WTC11 (cell line): ENCODE results near the gene FBXO42. TPM values are rescaled to one million over a fixed set of nuclear protein-coding genes. Genes with fewer than 3 reads are reported as not detected.

ENCODE experiments used
- ATAC-seq: fragments of 200-7000 bp; cut with Tn5 transposase; 2 replicates; pipeline ENCODE4 v1.10.0; 2021; ENCODE audit warnings: mild to moderate bottlenecking, moderate library complexity
- CTCF ChIA-PET: fragments of 300-600 bp; sonication (Branson Sonifier 250); formaldehyde crosslinking; loops from one replicate; lab custom pipeline; 2021; ENCODE audit warnings: antibody characterized with exemption; lab: Charles Lee
- POLR2A ChIA-PET: fragments of 350-600 bp; sonication (Branson Sonifier 250); formaldehyde crosslinking; loops from one replicate; lab custom pipeline; 2021; ENCODE audit warnings: antibody characterized with exemption; lab: Charles Lee
- DNase-seq: peaks from one replicate; pipeline ENCODE4 v3.0.0; 2021; ENCODE audit warnings: low spot score
- H3K27ac Mint-ChIP-seq: 2 replicates; pipeline ENCODE4 v1.8.0; 2021; ENCODE audit warnings: mixed read lengths
- H3K27me3 Mint-ChIP-seq: 2 replicates; pipeline ENCODE4 v1.8.0; 2021; ENCODE audit warnings: low read depth, mild to moderate bottlenecking, moderate library complexity, mixed read lengths
- H3K36me3 Mint-ChIP-seq: 2 replicates; pipeline ENCODE4 v1.8.0; 2021; ENCODE audit warnings: mixed read lengths
- H3K4me1 Mint-ChIP-seq: 2 replicates; pipeline ENCODE4 v1.8.0; 2022; ENCODE audit warnings: mixed read lengths
- H3K4me3 Mint-ChIP-seq: 2 replicates; pipeline ENCODE4 v1.8.0; 2021; ENCODE audit warnings: mild to moderate bottlenecking, moderate library complexity, mixed read lengths
- H3K9me3 Mint-ChIP-seq: 2 replicates; pipeline ENCODE4 v1.8.0; 2021; ENCODE audit warnings: mixed read lengths
- CREM ChIP-seq: sonication (generic); formaldehyde crosslinking; IDR thresholded peaks from 2 replicates; pipeline ENCODE4 v1.8.1; 2022; ENCODE audit warnings: mild to moderate bottlenecking, missing genetic modification reagents, moderate library complexity
- EMX1 ChIP-seq: fragments of 250-450 bp; sonication (Bioruptor Pico); IDR thresholded peaks from 2 replicates; pipeline ENCODE4 v1.8.0; 2021; ENCODE audit warnings: mild to moderate bottlenecking
- ETV6 ChIP-seq: sonication (generic); formaldehyde crosslinking; IDR thresholded peaks from 2 replicates; pipeline ENCODE4 v1.8.1; 2022; ENCODE audit warnings: mild to moderate bottlenecking, missing genetic modification reagents
- GRHL2 ChIP-seq: fragments of 250-450 bp; sonication (Bioruptor Pico); IDR thresholded peaks from 2 replicates; pipeline ENCODE4 v1.8.0; 2022; ENCODE audit warnings: mild to moderate bottlenecking, moderate library complexity; ENCODE audit not compliant: insufficient replicate concordance, severe bottlenecking
- KAT7 ChIP-seq: sonication (generic); formaldehyde crosslinking; IDR thresholded peaks from 2 replicates; pipeline ENCODE4 v1.8.1; 2023; ENCODE audit warnings: missing genetic modification reagents, mild to moderate bottlenecking, borderline replicate concordance
- MXD4 ChIP-seq: fragments of 250-450 bp; sonication (Bioruptor Pico); IDR thresholded peaks from 2 replicates; pipeline ENCODE4 v1.8.0; 2021; ENCODE audit warnings: mild to moderate bottlenecking, moderate library complexity, borderline replicate concordance
- MYBL2 ChIP-seq: sonication (generic); formaldehyde crosslinking; IDR thresholded peaks from 2 replicates; pipeline ENCODE4 v1.8.1; 2023; ENCODE audit warnings: mild to moderate bottlenecking, moderate library complexity, missing genetic modification reagents
- NFATC4 ChIP-seq: fragments of 250-450 bp; sonication (Bioruptor Pico); IDR thresholded peaks from 2 replicates; pipeline ENCODE4 v1.9.0; 2021; ENCODE audit warnings: mild to moderate bottlenecking
- NFYB ChIP-seq: sonication (generic); formaldehyde crosslinking; conservative IDR thresholded peaks from 2 replicates; pipeline ENCODE4 v1.8.0; 2022; ENCODE audit warnings: low read depth, missing genetic modification reagents
- NR2C2 ChIP-seq: sonication (generic); formaldehyde crosslinking; IDR thresholded peaks from 2 replicates; pipeline ENCODE4 v1.8.0; 2022; ENCODE audit warnings: mild to moderate bottlenecking, missing genetic modification reagents
- RELA ChIP-seq: sonication (generic); formaldehyde crosslinking; IDR thresholded peaks from 2 replicates; pipeline ENCODE4 v1.8.1; 2022; ENCODE audit warnings: missing genetic modification reagents, mild to moderate bottlenecking, borderline replicate concordance
- ZNF121 ChIP-seq: sonication (generic); formaldehyde crosslinking; IDR thresholded peaks from 2 replicates; pipeline ENCODE4 v1.8.0; 2023; ENCODE audit warnings: missing genetic modification reagents
- total RNA-seq: library from RNA; stranded (reverse); gene quantifications from 3 replicates; pipeline ENCODE4 v1.2.3, GENCODE V29; 2021
- TF ChIP-seq, protein P1 (sequence below): sonication (generic); formaldehyde crosslinking; IDR thresholded peaks from 2 replicates; pipeline ENCODE4 v1.8.1; 2023; ENCODE audit warnings: mild to moderate bottlenecking, missing genetic modification reagents, moderate library complexity
- TF ChIP-seq, protein P2 (sequence below): sonication (generic); formaldehyde crosslinking; IDR thresholded peaks from 2 replicates; pipeline ENCODE4 v1.8.1; 2023; ENCODE audit warnings: mild to moderate bottlenecking, missing genetic modification reagents, borderline replicate concordance
- TF ChIP-seq, protein P3 (sequence below): sonication (generic); formaldehyde crosslinking; conservative IDR thresholded peaks from 2 replicates; pipeline ENCODE4 v1.8.1; 2023; ENCODE audit warnings: mild to moderate bottlenecking, low read depth, missing genetic modification reagents, moderate library complexity
- TF ChIP-seq, protein P4 (sequence below): sonication (generic); formaldehyde crosslinking; IDR thresholded peaks from 2 replicates; pipeline ENCODE4 v1.8.0; 2022; ENCODE audit warnings: missing genetic modification reagents
- TF ChIP-seq, protein P5 (sequence below): sonication (generic); formaldehyde crosslinking; IDR thresholded peaks from 2 replicates; pipeline ENCODE4 v1.8.1; 2022; ENCODE audit warnings: missing genetic modification reagents, borderline replicate concordance
- TF ChIP-seq, protein P6 (sequence below): sonication (generic); formaldehyde crosslinking; IDR thresholded peaks from 2 replicates; pipeline ENCODE4 v1.8.1; 2022; ENCODE audit warnings: mild to moderate bottlenecking, moderate library complexity, missing genetic modification reagents

FBXO42 gene
- total RNA-seq, 1 experiment from 2014 or later, result 17.5 TPM

DNA sequence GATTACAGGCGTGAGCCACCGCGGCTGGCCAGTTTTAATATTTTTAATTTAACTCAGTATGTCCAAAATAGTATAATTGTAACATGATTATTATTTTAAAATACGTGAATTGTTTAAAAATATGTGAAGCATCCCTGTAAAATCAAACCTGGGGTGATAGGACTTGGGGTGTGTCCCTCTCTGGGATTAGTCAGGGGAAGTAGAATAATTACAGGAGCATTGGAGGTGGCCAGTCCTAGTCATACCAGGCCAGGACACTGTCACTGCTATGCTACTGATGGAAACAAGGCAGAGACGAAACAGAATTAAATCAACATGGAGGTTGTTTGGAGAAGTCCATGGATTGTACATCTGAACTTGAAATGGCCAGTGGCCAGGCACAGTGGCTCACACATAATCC is 31.6 kb upstream of the FBXO42 start:
- no peaks in the 10 kb centered on the region for H3K9me3 Mint-ChIP-seq
- peak overlapping the region; percentile 82; the same call in 1 of the 2 replicates for H3K27ac Mint-ChIP-seq
- H3K4me1 Mint-ChIP-seq, result peaks cover 34% of the 10 kb centered on the region
- no peak for TF ChIP-seq CREM (CRISPR knock-in tag)
- TF ChIP-seq MYBL2 (CRISPR knock-in tag), result no peak
- TF ChIP-seq RELA (CRISPR knock-in tag), result no peak
- TF ChIP-seq EMX1, result no peak
- TF ChIP-seq, protein P1, sequence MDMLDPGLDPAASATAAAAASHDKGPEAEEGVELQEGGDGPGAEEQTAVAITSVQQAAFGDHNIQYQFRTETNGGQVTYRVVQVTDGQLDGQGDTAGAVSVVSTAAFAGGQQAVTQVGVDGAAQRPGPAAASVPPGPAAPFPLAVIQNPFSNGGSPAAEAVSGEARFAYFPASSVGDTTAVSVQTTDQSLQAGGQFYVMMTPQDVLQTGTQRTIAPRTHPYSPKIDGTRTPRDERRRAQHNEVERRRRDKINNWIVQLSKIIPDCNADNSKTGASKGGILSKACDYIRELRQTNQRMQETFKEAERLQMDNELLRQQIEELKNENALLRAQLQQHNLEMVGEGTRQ (CRISPR knock-in tag), result no peak
- TF ChIP-seq MXD4 (CRISPR knock-in tag), result no peak
- TF ChIP-seq, all 79 proteins: peak for 0
- no peaks in the 10 kb centered on the region for H3K27me3 Mint-ChIP-seq
- no peak overlapping the region for H3K4me3 Mint-ChIP-seq
- ChIA-PET CTCF (no interaction called here), POLR2A (no interaction called here)
- no peak for DNase-seq
- no peaks in the 10 kb centered on the region for H3K36me3 Mint-ChIP-seq
- no peak for ATAC-seq

DNA sequence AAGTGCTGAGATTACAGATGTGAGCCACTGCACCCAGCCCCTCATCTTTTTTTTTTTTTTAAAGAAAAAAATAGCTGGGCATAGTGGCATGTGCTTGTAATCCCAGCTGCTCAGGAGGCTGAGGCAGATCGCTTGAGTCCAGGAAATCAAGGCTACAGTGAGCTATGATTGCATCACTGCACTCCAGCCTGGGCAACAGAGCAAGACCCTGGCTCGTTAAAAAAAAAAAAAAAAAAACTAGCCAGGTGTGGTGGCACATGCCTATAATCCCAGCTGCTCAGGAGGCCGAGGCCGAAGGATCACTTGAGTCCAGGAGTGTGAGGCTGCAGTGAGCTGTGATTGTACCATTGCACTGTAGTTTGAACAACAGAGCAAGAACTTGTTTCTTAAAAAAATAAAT is 28.6 kb upstream of the FBXO42 start:
- POLR2A ChIA-PET, result no interaction called here
- Mint-ChIP-seq H3K27ac (no peak overlapping the region), H3K4me1 (peaks cover 39% of the 10 kb centered on the region), H3K36me3 (no peaks in the 10 kb centered on the region), H3K9me3 (no peaks in the 10 kb centered on the region), H3K4me3 (no peak overlapping the region), H3K27me3 (no peaks in the 10 kb centered on the region)
- ATAC-seq (no peak), DNase-seq (no peak)
- TF ChIP-seq NFYB (CRISPR knock-in tag) (no peak), ZNF121 (peak; percentile 78; the same call in 1 of the 2 replicates), NR2C2 (no peak), ETV6 (no peak)
- TF ChIP-seq, protein P2, sequence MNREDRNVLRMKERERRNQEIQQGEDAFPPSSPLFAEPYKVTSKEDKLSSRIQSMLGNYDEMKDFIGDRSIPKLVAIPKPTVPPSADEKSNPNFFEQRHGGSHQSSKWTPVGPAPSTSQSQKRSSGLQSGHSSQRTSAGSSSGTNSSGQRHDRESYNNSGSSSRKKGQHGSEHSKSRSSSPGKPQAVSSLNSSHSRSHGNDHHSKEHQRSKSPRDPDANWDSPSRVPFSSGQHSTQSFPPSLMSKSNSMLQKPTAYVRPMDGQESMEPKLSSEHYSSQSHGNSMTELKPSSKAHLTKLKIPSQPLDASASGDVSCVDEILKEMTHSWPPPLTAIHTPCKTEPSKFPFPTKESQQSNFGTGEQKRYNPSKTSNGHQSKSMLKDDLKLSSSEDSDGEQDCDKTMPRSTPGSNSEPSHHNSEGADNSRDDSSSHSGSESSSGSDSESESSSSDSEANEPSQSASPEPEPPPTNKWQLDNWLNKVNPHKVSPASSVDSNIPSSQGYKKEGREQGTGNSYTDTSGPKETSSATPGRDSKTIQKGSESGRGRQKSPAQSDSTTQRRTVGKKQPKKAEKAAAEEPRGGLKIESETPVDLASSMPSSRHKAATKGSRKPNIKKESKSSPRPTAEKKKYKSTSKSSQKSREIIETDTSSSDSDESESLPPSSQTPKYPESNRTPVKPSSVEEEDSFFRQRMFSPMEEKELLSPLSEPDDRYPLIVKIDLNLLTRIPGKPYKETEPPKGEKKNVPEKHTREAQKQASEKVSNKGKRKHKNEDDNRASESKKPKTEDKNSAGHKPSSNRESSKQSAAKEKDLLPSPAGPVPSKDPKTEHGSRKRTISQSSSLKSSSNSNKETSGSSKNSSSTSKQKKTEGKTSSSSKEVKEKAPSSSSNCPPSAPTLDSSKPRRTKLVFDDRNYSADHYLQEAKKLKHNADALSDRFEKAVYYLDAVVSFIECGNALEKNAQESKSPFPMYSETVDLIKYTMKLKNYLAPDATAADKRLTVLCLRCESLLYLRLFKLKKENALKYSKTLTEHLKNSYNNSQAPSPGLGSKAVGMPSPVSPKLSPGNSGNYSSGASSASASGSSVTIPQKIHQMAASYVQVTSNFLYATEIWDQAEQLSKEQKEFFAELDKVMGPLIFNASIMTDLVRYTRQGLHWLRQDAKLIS (CRISPR knock-in tag), result no peak
- CTCF ChIA-PET, result no interaction called here

DNA sequence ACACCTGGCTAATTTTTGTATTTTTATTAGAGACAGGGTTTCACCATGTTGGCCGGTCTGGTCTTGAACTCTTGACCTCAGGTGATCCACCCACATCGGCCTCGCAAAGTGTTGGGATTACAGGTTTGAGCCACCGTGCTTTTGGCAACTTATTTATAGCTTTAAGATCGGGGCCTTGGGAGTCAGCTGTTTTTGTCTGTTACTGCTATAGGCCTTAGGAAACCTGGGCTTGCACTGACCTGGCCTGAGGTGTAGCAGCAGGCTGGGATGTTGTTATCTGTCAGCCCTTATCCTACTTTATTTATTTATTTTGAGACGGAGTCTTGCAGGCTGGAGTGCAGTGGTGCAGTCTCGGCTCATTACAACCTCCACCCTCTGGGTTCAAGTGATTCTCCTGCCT is 26.2 kb upstream of the FBXO42 start:
- DNase-seq (no peak), ATAC-seq (no peak)
- Mint-ChIP-seq H3K27ac (no peak overlapping the region), H3K4me3 (no peak overlapping the region), H3K4me1 (peaks cover 41% of the 10 kb centered on the region), H3K27me3 (no peaks in the 10 kb centered on the region), H3K36me3 (no peaks in the 10 kb centered on the region), H3K9me3 (no peaks in the 10 kb centered on the region)
- ChIA-PET POLR2A (interaction anchor here (0.5 kb wide), 1 partner anchor 22 kb away, joined by 3 read pairs; no protein-coding TSS in a partner anchor), CTCF (interaction anchor here (0.6 to 1.1 kb wide), 3 partner anchors 15 to 710 kb away, joined by 3 to 4 read pairs (median 4); no protein-coding TSS in a partner anchor)
- TF ChIP-seq CREM (CRISPR knock-in tag) (no peak), RELA (CRISPR knock-in tag) (no peak), NFATC4 (no peak), GRHL2 (CRISPR knock-in tag) (no peak), KAT7 (CRISPR knock-in tag) (no peak)
- TF ChIP-seq, protein P3, sequence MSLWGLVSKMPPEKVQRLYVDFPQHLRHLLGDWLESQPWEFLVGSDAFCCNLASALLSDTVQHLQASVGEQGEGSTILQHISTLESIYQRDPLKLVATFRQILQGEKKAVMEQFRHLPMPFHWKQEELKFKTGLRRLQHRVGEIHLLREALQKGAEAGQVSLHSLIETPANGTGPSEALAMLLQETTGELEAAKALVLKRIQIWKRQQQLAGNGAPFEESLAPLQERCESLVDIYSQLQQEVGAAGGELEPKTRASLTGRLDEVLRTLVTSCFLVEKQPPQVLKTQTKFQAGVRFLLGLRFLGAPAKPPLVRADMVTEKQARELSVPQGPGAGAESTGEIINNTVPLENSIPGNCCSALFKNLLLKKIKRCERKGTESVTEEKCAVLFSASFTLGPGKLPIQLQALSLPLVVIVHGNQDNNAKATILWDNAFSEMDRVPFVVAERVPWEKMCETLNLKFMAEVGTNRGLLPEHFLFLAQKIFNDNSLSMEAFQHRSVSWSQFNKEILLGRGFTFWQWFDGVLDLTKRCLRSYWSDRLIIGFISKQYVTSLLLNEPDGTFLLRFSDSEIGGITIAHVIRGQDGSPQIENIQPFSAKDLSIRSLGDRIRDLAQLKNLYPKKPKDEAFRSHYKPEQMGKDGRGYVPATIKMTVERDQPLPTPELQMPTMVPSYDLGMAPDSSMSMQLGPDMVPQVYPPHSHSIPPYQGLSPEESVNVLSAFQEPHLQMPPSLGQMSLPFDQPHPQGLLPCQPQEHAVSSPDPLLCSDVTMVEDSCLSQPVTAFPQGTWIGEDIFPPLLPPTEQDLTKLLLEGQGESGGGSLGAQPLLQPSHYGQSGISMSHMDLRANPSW, result no peak
- TF ChIP-seq, protein P4, sequence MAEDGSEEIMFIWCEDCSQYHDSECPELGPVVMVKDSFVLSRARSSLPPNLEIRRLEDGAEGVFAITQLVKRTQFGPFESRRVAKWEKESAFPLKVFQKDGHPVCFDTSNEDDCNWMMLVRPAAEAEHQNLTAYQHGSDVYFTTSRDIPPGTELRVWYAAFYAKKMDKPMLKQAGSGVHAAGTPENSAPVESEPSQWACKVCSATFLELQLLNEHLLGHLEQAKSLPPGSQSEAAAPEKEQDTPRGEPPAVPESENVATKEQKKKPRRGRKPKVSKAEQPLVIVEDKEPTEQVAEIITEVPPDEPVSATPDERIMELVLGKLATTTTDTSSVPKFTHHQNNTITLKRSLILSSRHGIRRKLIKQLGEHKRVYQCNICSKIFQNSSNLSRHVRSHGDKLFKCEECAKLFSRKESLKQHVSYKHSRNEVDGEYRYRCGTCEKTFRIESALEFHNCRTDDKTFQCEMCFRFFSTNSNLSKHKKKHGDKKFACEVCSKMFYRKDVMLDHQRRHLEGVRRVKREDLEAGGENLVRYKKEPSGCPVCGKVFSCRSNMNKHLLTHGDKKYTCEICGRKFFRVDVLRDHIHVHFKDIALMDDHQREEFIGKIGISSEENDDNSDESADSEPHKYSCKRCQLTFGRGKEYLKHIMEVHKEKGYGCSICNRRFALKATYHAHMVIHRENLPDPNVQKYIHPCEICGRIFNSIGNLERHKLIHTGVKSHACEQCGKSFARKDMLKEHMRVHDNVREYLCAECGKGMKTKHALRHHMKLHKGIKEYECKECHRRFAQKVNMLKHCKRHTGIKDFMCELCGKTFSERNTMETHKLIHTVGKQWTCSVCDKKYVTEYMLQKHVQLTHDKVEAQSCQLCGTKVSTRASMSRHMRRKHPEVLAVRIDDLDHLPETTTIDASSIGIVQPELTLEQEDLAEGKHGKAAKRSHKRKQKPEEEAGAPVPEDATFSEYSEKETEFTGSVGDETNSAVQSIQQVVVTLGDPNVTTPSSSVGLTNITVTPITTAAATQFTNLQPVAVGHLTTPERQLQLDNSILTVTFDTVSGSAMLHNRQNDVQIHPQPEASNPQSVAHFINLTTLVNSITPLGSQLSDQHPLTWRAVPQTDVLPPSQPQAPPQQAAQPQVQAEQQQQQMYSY, result no peak
- TF ChIP-seq, protein P5, sequence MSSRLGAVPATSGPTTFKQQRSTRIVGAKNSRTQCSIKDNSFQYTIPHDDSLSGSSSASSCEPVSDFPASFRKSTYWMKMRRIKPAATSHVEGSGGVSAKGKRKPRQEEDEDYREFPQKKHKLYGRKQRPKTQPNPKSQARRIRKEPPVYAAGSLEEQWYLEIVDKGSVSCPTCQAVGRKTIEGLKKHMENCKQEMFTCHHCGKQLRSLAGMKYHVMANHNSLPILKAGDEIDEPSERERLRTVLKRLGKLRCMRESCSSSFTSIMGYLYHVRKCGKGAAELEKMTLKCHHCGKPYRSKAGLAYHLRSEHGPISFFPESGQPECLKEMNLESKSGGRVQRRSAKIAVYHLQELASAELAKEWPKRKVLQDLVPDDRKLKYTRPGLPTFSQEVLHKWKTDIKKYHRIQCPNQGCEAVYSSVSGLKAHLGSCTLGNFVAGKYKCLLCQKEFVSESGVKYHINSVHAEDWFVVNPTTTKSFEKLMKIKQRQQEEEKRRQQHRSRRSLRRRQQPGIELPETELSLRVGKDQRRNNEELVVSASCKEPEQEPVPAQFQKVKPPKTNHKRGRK, result no peak
- TF ChIP-seq, protein P6, sequence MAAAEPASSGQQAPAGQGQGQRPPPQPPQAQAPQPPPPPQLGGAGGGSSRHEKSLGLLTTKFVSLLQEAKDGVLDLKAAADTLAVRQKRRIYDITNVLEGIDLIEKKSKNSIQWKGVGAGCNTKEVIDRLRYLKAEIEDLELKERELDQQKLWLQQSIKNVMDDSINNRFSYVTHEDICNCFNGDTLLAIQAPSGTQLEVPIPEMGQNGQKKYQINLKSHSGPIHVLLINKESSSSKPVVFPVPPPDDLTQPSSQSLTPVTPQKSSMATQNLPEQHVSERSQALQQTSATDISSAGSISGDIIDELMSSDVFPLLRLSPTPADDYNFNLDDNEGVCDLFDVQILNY (CRISPR knock-in tag), result no peak
